IMR-90 (cell line): ENCODE measurements around the gene GTF3C1. TPM values are rescaled to one million over a fixed set of nuclear protein-coding genes. Genes with fewer than 3 reads are reported as not detected.

ENCODE experiments used
- ATAC-seq: fragments of 200-7000 bp; cut with Tn5 transposase; 2 replicates; pipeline ENCODE4 v1.9.1; 2020; ENCODE audit warnings: low read depth, mild to moderate bottlenecking, moderate library complexity
- BruUV-seq: library from RNA; stranded (reverse); fragments of 400-500 nt; replicated peaks from 2 replicates; lab custom pipeline; 2021; lab: Mats Ljungman, UMichigan
- CTCF ChIA-PET: fragments of 300-600 bp; formaldehyde crosslinking; extraction: SDS; loops from one replicate; lab custom pipeline; 2021; ENCODE audit warnings: antibody characterized with exemption; lab: Yijun Ruan, JAX
- POLR2A ChIA-PET: fragments of 300-600 bp; sonication (Branson Sonifier 250); formaldehyde crosslinking; loops from one replicate; lab custom pipeline; 2022; ENCODE audit warnings: antibody characterized with exemption; ENCODE audit not compliant: unreplicated experiment; lab: Charles Lee
- DNase-seq: peaks from one replicate; pipeline ENCODE4 v3.0.0; 2013
- H2AFZ ChIP-seq: replicated peaks from 2 replicates; pipeline ENCODE3; 2013; ENCODE audit warnings: low read length, mild to moderate bottlenecking; ENCODE audit not compliant: poor library complexity
- H2AK5ac ChIP-seq: 2 replicates; pipeline ENCODE4 v1.6.1; 2013; ENCODE audit warnings: low read depth, low read length, inconsistent platforms
- H2AK9ac ChIP-seq: replicated peaks from 2 replicates; pipeline ENCODE3; 2013; ENCODE audit warnings: mild to moderate bottlenecking, low read depth, low read length, moderate library complexity; ENCODE audit not compliant: poor library complexity
- H2BK120ac ChIP-seq: 2 replicates; pipeline ENCODE4 v1.6.1; 2013; ENCODE audit warnings: low read depth, low read length, inconsistent platforms
- H2BK15ac ChIP-seq: 3 replicates; pipeline ENCODE4 v1.6.1; 2013; ENCODE audit warnings: low read depth, low read length, inconsistent platforms
- H2BK20ac ChIP-seq: 2 replicates; pipeline ENCODE4 v1.6.1; 2013; ENCODE audit warnings: low read depth, mild to moderate bottlenecking, inconsistent platforms, low read length, moderate library complexity
- H2BK5ac ChIP-seq: 2 replicates; pipeline ENCODE4 v1.6.1; 2013; ENCODE audit warnings: mild to moderate bottlenecking, low read depth, low read length, inconsistent platforms; ENCODE audit not compliant: poor library complexity, severe bottlenecking
- H3K14ac ChIP-seq: replicated peaks from 2 replicates; pipeline ENCODE4 v1.6.1; 2013; ENCODE audit warnings: low read depth, low read length, inconsistent platforms
- H3K18ac ChIP-seq: 2 replicates; pipeline ENCODE4 v1.6.1; 2013; ENCODE audit warnings: low read depth, low read length, control low read depth
- H3K23ac ChIP-seq: 2 replicates; pipeline ENCODE4 v1.6.1; 2013; ENCODE audit warnings: low read depth, low read length, inconsistent platforms
- H3K27ac ChIP-seq: 2 replicates; pipeline ENCODE4 v1.5.1; 2013; ENCODE audit warnings: mild to moderate bottlenecking, control low read depth, low read length; ENCODE audit not compliant: insufficient read depth
- H3K27me3 ChIP-seq: 2 replicates; pipeline ENCODE4 v1.6.1; 2013; ENCODE audit warnings: low read length; ENCODE audit not compliant: control insufficient read depth, insufficient read depth
- H3K36me3 ChIP-seq: 2 replicates; pipeline ENCODE4 v1.6.1; 2013; ENCODE audit warnings: low read length, mixed read lengths; ENCODE audit not compliant: control insufficient read depth, insufficient read depth
- H3K4ac ChIP-seq: 2 replicates; pipeline ENCODE4 v1.6.1; 2013; ENCODE audit warnings: low read depth, low read length, inconsistent platforms
- H3K4me1 ChIP-seq: 2 replicates; pipeline ENCODE4 v1.6.1; 2013; ENCODE audit warnings: low read length, mixed read lengths; ENCODE audit not compliant: control insufficient read depth, insufficient read depth
- H3K4me2 ChIP-seq: 2 replicates; pipeline ENCODE4 v1.6.1; 2013; ENCODE audit warnings: low read depth, mild to moderate bottlenecking, control low read depth, low read length, moderate library complexity
- H3K4me3 ChIP-seq: 2 replicates; pipeline ENCODE4 v1.5.1; 2013; ENCODE audit warnings: low read depth, mild to moderate bottlenecking, control low read depth, low read length, moderate library complexity; ENCODE audit not compliant: insufficient read depth
- H3K56ac ChIP-seq: 2 replicates; pipeline ENCODE4 v1.6.1; 2013; ENCODE audit warnings: low read length, inconsistent platforms; ENCODE audit not compliant: insufficient read depth; ENCODE audit errors: extremely low read depth
- H3K79me1 ChIP-seq, 2 experiments: 2 replicates each; pipeline ENCODE4 v1.6.1; 2013; ENCODE audit warnings: low read length in 2 of 2, inconsistent platforms in 1 of 2, low read depth in 1 of 2
- H3K9ac ChIP-seq: 2 replicates; pipeline ENCODE4 v1.6.1; 2013; ENCODE audit warnings: low read depth, low read length, control low read depth
- H3K9me1 ChIP-seq: 2 replicates; pipeline ENCODE4 v1.6.1; 2013; ENCODE audit warnings: low read length, inconsistent platforms; ENCODE audit not compliant: insufficient read depth
- H3K9me3 ChIP-seq: 2 replicates; pipeline ENCODE4 v1.6.1; 2013; ENCODE audit warnings: low read length; ENCODE audit not compliant: control insufficient read depth, insufficient read depth
- H4K20me1 ChIP-seq: 2 replicates; pipeline ENCODE4 v1.6.1; 2013; ENCODE audit warnings: low read length, inconsistent platforms; ENCODE audit not compliant: insufficient read depth
- H4K5ac ChIP-seq: 2 replicates; pipeline ENCODE4 v1.6.1; 2013; ENCODE audit warnings: mild to moderate bottlenecking, low read depth, low read length, control low read depth
- H4K8ac ChIP-seq, 2 experiments: 2 replicates each; pipeline ENCODE4 v1.6.1; 2013; ENCODE audit warnings: low read depth in 2 of 2, low read length in 2 of 2, control low read depth in 1 of 2, inconsistent platforms in 1 of 2
- H4K91ac ChIP-seq: 2 replicates; pipeline ENCODE4 v1.6.1; 2013; ENCODE audit warnings: low read depth, low read length, inconsistent platforms; ENCODE audit not compliant: insufficient read depth
- CTCF ChIP-seq: conservative IDR thresholded peaks from 2 replicates; pipeline ENCODE4 v1.5.1; 2012; ENCODE audit warnings: mild to moderate bottlenecking, low read depth, low read length, improper control_type of control experiment
- FOS ChIP-seq: fragments of 150-350 bp; IDR thresholded peaks from 2 replicates; pipeline ENCODE4 v1.6.1; 2016; ENCODE audit warnings: low read depth, low read length
- MAZ ChIP-seq: IDR thresholded peaks from 2 replicates; pipeline ENCODE4 v1.6.1; 2012; ENCODE audit warnings: low read depth, mild to moderate bottlenecking, low read length, improper control_type of control experiment, moderate library complexity, borderline replicate concordance
- WGBS, 2 experiments: methylation state at CpG; one replicate each; pipeline versions ENCODE4 v1.1.5 to v1.1.7; 2013; ENCODE audit warnings: missing lambda C conversion rate in 2 of 2; ENCODE audit not compliant: insufficient read length in 1 of 2; ENCODE audit errors: extremely low coverage in 2 of 2; 5-methylcytosine and 5-hydroxymethylcytosine counted together
- dilution Hi-C: fragments of 300-500 bp; cut with HindIII; formaldehyde crosslinking; loops from one replicate; pipeline ENCODE4 v1.14.3; 2018; ENCODE audit warnings: low sequenced_read_pairs; ENCODE audit not compliant: unreplicated experiment
- in situ Hi-C: fragments of 300-500 bp; cut with MboI; formaldehyde crosslinking; loops from 3 replicates; pipeline ENCODE4 v1.14.3; 2019; ENCODE audit warnings: low sequenced_read_pairs, inconsistent platforms, mixed read lengths
- intact Hi-C: fragments of 100-400 bp; cut with micrococcal nuclease; formaldehyde crosslinking; loops from 2 replicates; pipeline ENCODE4 v1.10.0; 2022
- polyA plus RNA-seq, 3 experiments: library from polyadenylated mRNA; depleted of rRNA; stranded (reverse); fragments of >200 nt; gene quantifications; 2 replicates each; pipeline ENCODE4 v1.2.3, GENCODE V29; 2012; ENCODE audit warnings: low replicate concordance in 1 of 3
- total RNA-seq: library from RNA; depleted of rRNA; stranded (reverse); fragments of >200 nt; gene quantifications from 2 replicates; pipeline ENCODE4 v1.2.3, GENCODE V29; 2012

Gene GTF3C1
- total and polyA plus RNA-seq, 2 of the 4 experiments (the other 2 are of a cell fraction): 50.8 to 68.1 TPM

GRCh38 chr16:27579087-27579980 is 29.6 kb upstream of the GTF3C1 start:
- Histone ChIP-seq H2AK9ac (peak overlapping the region; percentile 39), H3K79me1 (peaks cover 2 to 10% of the 10 kb centered on the region in 2 experiments; a peak in 2 of 4 replicates), H3K23ac (peak overlapping the region; percentile 88), H4K8ac (peak overlapping the region; percentile 28 to 57; a peak in 2 of 4 replicates), H3K4me3 (no peak overlapping the region), H3K18ac (peak overlapping the region; percentile 22; the same call in 1 of the 2 replicates), H2BK120ac (peak overlapping the region; percentile 87), H4K5ac (no peak overlapping the region), H3K9me1 (peaks cover 16% of the 10 kb centered on the region), H2BK20ac (peak overlapping the region; percentile 93), H3K9me3 (no peaks in the 10 kb centered on the region), H3K4ac (peak overlapping the region; percentile 90), H3K36me3 (peaks cover 8% of the 10 kb centered on the region; the same call in 1 of the 2 replicates), H3K27ac (peak overlapping the region; percentile 57), H2AK5ac (peak overlapping the region; percentile 95), H3K27me3 (no peaks in the 10 kb centered on the region), H3K14ac (peak overlapping the region; percentile 90), H3K9ac (no peak overlapping the region), H3K4me2 (no peak overlapping the region), H3K56ac (no peak overlapping the region; the same call in 1 of the 2 replicates), H2AFZ (peak overlapping the region; percentile 65), H4K91ac (peak overlapping the region; percentile 90), H4K20me1 (peaks cover 4% of the 10 kb centered on the region; the same call in 1 of the 2 replicates), H3K4me1 (peaks cover 11% of the 10 kb centered on the region), H2BK5ac (peak overlapping the region; percentile 75), H2BK15ac (peak overlapping the region; percentile 88; the same call in 2 of the 3 replicates)
- BruUV-seq: no TSS peak
- ChIA-PET CTCF (no interaction called here), POLR2A (interaction anchor here (0.5 kb wide), 1 partner anchor 328 kb away, joined by 8 read pairs; no protein-coding TSS in a partner anchor)
- 81% methylated on average over 3 of the region's 4 CpGs; no CpG with 5 or more reads in 1 of the 2 experiments for WGBS, 2 experiments
- no peak for TF ChIP-seq CTCF
- no peak for TF ChIP-seq MAZ
- no peak for TF ChIP-seq FOS
- DNase-seq: peak; percentile 22
- in situ Hi-C loops (no loop called here), dilution Hi-C loops (no loop called here), intact Hi-C loops (no loop called here)
- ATAC-seq: peak; percentile 47
